Brain microvascular endothelial cell (primary cell): Measurements from ENCODE around the gene PACSIN3.

Experiments
- DNase-seq: peaks from one replicate; pipeline ENCODE4 v3.0.0-alpha.2; 2020
- H3K27ac ChIP-seq: fragments of 250-450 bp; sonication (Bioruptor Pico); 2 replicates; pipeline ENCODE4 v1.5.1; 2020; ENCODE audit warnings: mild to moderate bottlenecking, moderate library complexity
- H3K27me3 ChIP-seq: fragments of 250-450 bp; sonication (Bioruptor Pico); replicated peaks from 2 replicates; pipeline ENCODE4 v1.5.1; 2020; ENCODE audit warnings: mild to moderate bottlenecking
- H3K36me3 ChIP-seq: fragments of 250-450 bp; sonication (Bioruptor Pico); replicated peaks from 2 replicates; pipeline ENCODE4 v1.5.1; 2020; ENCODE audit warnings: mild to moderate bottlenecking
- H3K4me3 ChIP-seq: 2 replicates; pipeline ENCODE4 v1.5.1; 2011; ENCODE audit warnings: low read depth, mild to moderate bottlenecking, control low read depth, low read length, moderate library complexity
- CTCF ChIP-seq: IDR thresholded peaks from 2 replicates; pipeline ENCODE4 v1.5.1; 2011; ENCODE audit warnings: low read depth, mild to moderate bottlenecking, moderate library complexity, low read length, control low read depth, inconsistent platforms; ENCODE audit errors: missing control alignments
- in situ Hi-C: cut with HindIII; loops from 2 replicates; pipeline ENCODE4 v1.10.0; 2017; ENCODE audit warnings: low sequenced_read_pairs, low pct_ligation_motif_present

PACSIN3 gene

GRCh38 chr11:47179655-47179991 is 6.6 kb downstream of the PACSIN3 start:
- Histone ChIP-seq H3K4me3 (no peak overlapping the region), H3K27ac (no peak overlapping the region), H3K36me3 (peaks cover 14% of the 10 kb centered on the region), H3K27me3 (no peaks in the 10 kb centered on the region)
- peak; percentile 82 for TF ChIP-seq CTCF
- DNase-seq: peak; percentile 25
- in situ Hi-C loops: no loop called here

GRCh38 chr11:47178737-47179654 is 7.2 kb downstream of the PACSIN3 start:
- Histone ChIP-seq H3K27me3 (no peaks in the 10 kb centered on the region), H3K4me3 (no peak overlapping the region), H3K27ac (no peak overlapping the region), H3K36me3 (peaks cover 15% of the 10 kb centered on the region)
- no peak for DNase-seq
- no peak for TF ChIP-seq CTCF
- in situ Hi-C loops: no loop called here

- Histone ChIP-seq H3K27ac (no peak overlapping the region), H3K27me3 (no peaks in the 10 kb centered on the region), H3K4me3 (no peak overlapping the region), H3K36me3 (peaks cover 20% of the 10 kb centered on the region)
- TF ChIP-seq CTCF: no peak
- DNase-seq: no peak
- in situ Hi-C loops: no loop called here
Measured at GRCh38 chr11:47178316-47178715, 7.9 kb downstream of the PACSIN3 start.

GRCh38 chr11:47177846-47178245 is 8.4 kb downstream of the PACSIN3 start:
- Histone ChIP-seq H3K4me3 (no peak overlapping the region), H3K27ac (no peak overlapping the region), H3K27me3 (no peaks in the 10 kb centered on the region), H3K36me3 (peaks cover 23% of the 10 kb centered on the region)
- in situ Hi-C loops: no loop called here
- no peak for DNase-seq
- no peak for TF ChIP-seq CTCF

GRCh38 chr11:47177229-47177845 is 8.9 kb downstream of the PACSIN3 start:
- in situ Hi-C loops: no loop called here
- peak; percentile 71 for TF ChIP-seq CTCF
- H3K36me3 ChIP-seq: peaks cover 28% of the 10 kb centered on the region

More at GRCh38 chr11:47177229-47177845, 8.9 kb downstream of the PACSIN3 start:
- no peaks in the 10 kb centered on the region for H3K27me3 ChIP-seq
- H3K4me3 ChIP-seq: peak overlapping the region; percentile 71
- DNase-seq: peak; percentile 72
- peak overlapping the region; percentile 65 for H3K27ac ChIP-seq
